DOHH2 (cell line): ENCODE data around the gene C1orf159.
"Not testable (repeated sequence)": the region's sequence is repeated elsewhere in the genome, so short reads cannot be mapped to it uniquely, and the experiment has no call there.

Experiments
- H3F3A ChIP-seq: fragments of 200-600 bp; sonication (generic), shearing (Covaris generic); 2 replicates; pipeline ENCODE4 v1.6.0; 2016; ENCODE audit warnings: antibody characterized with exemption, mild to moderate bottlenecking; ENCODE audit not compliant: control insufficient read depth, insufficient read depth
- H3K27ac ChIP-seq: fragments of 200-600 bp; sonication (generic); 2 replicates; pipeline ENCODE4 v1.5.1; 2014; ENCODE audit warnings: low read depth, mild to moderate bottlenecking, low read length, moderate library complexity
- H3K27me3 ChIP-seq: fragments of 200-600 bp; sonication (generic); 2 replicates; pipeline ENCODE4 v1.6.1; 2014; ENCODE audit warnings: mild to moderate bottlenecking, low read length, mixed read lengths; ENCODE audit not compliant: control insufficient read depth
- H3K36me3 ChIP-seq: fragments of 200-600 bp; sonication (generic); 2 replicates; pipeline ENCODE4 v1.6.1; 2014; ENCODE audit warnings: mild to moderate bottlenecking, low read length, moderate library complexity, mixed read lengths; ENCODE audit not compliant: control insufficient read depth
- H3K4me1 ChIP-seq: fragments of 200-600 bp; sonication (generic); 2 replicates; pipeline ENCODE4 v1.6.1; 2014; ENCODE audit warnings: mild to moderate bottlenecking, low read length, mixed read lengths; ENCODE audit not compliant: control insufficient read depth
- H3K4me2 ChIP-seq: fragments of 200-600 bp; sonication (generic); 2 replicates; pipeline ENCODE4 v1.6.0; 2014; ENCODE audit warnings: mild to moderate bottlenecking, low read length, moderate library complexity
- H3K4me3 ChIP-seq: fragments of 200-600 bp; sonication (generic); 2 replicates; pipeline ENCODE4 v1.5.1; 2014; ENCODE audit warnings: mild to moderate bottlenecking, low read length, mixed read lengths
- H3K79me2 ChIP-seq: fragments of 200-600 bp; sonication (generic); 2 replicates; pipeline ENCODE4 v1.6.1; 2014; ENCODE audit warnings: mild to moderate bottlenecking, low read length, mixed read lengths; ENCODE audit not compliant: control insufficient read depth
- H3K9me2 ChIP-seq: fragments of 200-600 bp; sonication (generic); replicated peaks from 2 replicates; pipeline ENCODE4 v1.6.1; 2014; ENCODE audit warnings: mild to moderate bottlenecking, low read length, mixed read lengths; ENCODE audit not compliant: control insufficient read depth
- H3K9me3 ChIP-seq: fragments of 200-600 bp; sonication (generic); 2 replicates; pipeline ENCODE4 v1.6.1; 2014; ENCODE audit warnings: antibody characterized with exemption, low read length, mixed read lengths; ENCODE audit not compliant: control insufficient read depth, insufficient read depth
- H4K20me1 ChIP-seq: fragments of 200-600 bp; sonication (generic); 2 replicates; pipeline ENCODE4 v1.6.0; 2014; ENCODE audit warnings: low read depth, mild to moderate bottlenecking, antibody characterized with exemption, low read length, moderate library complexity; ENCODE audit not compliant: control insufficient read depth, insufficient read depth
- EZH2phosphoT487 ChIP-seq: fragments of 200-600 bp; sonication (generic); IDR thresholded peaks from 2 replicates; pipeline ENCODE4 v1.6.1; 2017; ENCODE audit warnings: borderline replicate concordance, mild to moderate bottlenecking, antibody characterized with exemption, low read length, moderate library complexity, mixed read lengths
- TF ChIP-seq, protein P1 (sequence below): fragments of 200-600 bp; sonication (generic); IDR thresholded peaks from one replicate; pipeline ENCODE4 v1.5.1; 2014; ENCODE audit warnings: antibody characterized with exemption, mild to moderate bottlenecking, low read depth, low read length; ENCODE audit not compliant: poor library complexity, severe bottlenecking

Gene C1orf159

DNA sequence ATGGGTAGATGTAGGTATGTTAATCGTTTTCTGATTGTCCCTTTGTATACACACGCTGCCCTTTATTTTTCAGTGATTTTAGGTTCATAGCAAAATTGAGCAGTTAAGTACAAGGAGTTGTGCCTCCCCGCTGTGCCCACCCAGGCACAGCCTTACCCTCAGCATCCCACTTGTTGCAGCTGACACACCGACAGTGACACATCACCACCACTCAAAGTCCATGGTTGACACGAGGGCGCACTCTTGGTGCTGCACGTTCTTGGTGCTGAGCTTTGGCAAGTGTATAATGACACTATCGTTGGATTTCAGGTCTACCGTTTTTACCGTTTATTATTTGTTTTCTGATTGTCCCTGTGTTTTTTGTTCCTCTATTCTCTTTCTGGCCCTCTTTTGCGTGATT is 15.6 kb downstream of the C1orf159 start:
- Histone ChIP-seq H3K79me2 (no peaks in the 10 kb centered on the region), H3K4me2 (no peak overlapping the region), H3K27me3 (no peaks in the 10 kb centered on the region), H3K9me3 (peaks cover 11% of the 10 kb centered on the region), H3K4me3 (no peak overlapping the region), H3K27ac (no peak overlapping the region), H3K4me1 (peaks cover 12% of the 10 kb centered on the region), H3K36me3 (no peaks in the 10 kb centered on the region), H4K20me1 (no peaks in the 10 kb centered on the region), H3F3A (peaks cover 8% of the 10 kb centered on the region; the same call in 1 of the 2 replicates), H3K9me2 (no peaks in the 10 kb centered on the region)
- no peak for TF ChIP-seq EZH2phosphoT487
- TF ChIP-seq, protein P1, sequence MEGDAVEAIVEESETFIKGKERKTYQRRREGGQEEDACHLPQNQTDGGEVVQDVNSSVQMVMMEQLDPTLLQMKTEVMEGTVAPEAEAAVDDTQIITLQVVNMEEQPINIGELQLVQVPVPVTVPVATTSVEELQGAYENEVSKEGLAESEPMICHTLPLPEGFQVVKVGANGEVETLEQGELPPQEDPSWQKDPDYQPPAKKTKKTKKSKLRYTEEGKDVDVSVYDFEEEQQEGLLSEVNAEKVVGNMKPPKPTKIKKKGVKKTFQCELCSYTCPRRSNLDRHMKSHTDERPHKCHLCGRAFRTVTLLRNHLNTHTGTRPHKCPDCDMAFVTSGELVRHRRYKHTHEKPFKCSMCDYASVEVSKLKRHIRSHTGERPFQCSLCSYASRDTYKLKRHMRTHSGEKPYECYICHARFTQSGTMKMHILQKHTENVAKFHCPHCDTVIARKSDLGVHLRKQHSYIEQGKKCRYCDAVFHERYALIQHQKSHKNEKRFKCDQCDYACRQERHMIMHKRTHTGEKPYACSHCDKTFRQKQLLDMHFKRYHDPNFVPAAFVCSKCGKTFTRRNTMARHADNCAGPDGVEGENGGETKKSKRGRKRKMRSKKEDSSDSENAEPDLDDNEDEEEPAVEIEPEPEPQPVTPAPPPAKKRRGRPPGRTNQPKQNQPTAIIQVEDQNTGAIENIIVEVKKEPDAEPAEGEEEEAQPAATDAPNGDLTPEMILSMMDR: no peak

DNA sequence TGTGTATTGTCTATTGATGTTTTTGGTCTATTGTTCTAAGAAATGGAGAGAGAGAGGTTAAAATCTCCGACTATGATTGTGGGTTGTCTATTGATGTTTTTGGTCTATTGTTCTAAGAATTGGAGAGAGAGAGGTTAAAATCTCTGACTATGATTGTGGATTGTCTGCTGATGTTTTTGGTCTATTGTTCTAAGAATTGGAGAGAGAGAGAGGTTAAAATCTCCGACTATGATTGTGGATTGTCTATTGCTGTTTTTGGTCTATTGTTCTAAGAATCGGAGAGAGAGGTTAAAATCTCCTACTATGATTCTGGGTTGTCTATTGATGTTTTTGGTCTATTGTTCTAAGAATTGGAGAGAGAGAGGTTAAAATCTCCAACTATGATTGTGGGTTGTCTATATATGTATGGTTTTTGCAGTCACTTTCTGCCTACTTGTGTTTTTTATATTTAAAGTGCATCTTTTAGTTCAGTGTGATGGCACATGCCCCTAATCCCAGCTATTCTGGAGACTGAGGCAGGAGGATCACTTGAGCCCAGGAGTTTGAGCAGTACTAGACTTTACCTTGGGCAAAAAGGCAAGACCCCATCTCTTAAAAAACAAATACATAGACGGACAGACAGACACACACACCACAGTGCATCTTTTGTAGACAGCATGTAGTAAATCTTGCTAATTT is 16.2 kb downstream of the C1orf159 start:
- Histone ChIP-seq H3K9me2 (no peaks in the 10 kb centered on the region), H3K79me2 (no peaks in the 10 kb centered on the region), H3K9me3 (peaks cover 11% of the 10 kb centered on the region), H3K4me1 (peaks cover 12% of the 10 kb centered on the region), H3F3A (peaks cover 10% of the 10 kb centered on the region; the same call in 1 of the 2 replicates), H3K27ac (no peak overlapping the region), H3K4me2 (no peak overlapping the region), H3K4me3 (no peak overlapping the region), H3K27me3 (no peaks in the 10 kb centered on the region), H4K20me1 (no peaks in the 10 kb centered on the region), H3K36me3 (no peaks in the 10 kb centered on the region)
- TF ChIP-seq, protein P1: no peak
- no peak for TF ChIP-seq EZH2phosphoT487

DNA sequence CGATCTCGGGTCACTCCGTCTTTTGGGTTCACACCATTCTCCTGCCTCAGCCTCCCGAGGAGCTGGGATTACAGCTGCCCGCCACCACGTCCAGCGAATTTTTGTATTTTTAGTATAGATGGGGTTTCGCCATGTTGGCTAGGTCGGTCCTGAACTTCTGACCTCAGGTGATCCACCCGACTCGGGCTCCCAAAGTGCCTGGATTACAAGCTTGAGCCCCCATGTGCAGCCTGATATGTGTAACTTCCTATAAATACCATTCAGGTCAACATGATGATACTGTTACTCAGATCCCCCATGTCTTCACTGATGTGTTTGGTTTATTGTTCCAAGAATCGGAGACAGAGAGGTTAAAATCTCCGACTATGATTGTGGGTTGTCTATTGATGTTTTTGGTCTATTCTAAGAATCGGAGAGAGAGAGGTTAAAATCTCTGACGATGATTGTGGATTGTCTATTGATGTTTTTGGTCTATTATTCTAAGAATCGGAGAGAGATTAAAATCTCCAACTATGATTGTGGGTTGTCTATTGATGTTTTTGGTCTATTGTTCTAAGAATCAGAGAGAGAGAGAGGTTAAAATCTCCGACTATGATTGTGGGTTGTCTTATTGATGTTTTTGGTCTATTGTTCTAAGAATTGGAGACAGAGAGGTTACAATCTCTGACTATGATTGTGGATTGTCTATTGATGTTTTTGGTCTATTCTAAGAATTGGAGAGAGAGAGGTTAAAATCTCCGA is 17.0 kb downstream of the C1orf159 start:
- peaks cover 9% of the 10 kb centered on the region for H3K4me1 ChIP-seq
- no peaks in the 10 kb centered on the region for H3K27me3 ChIP-seq
- H4K20me1 ChIP-seq: no peaks in the 10 kb centered on the region
- no peaks in the 10 kb centered on the region for H3K79me2 ChIP-seq
- H3K4me3 ChIP-seq: no peak overlapping the region
- no peaks in the 10 kb centered on the region for H3K36me3 ChIP-seq
- no peak overlapping the region for H3K27ac ChIP-seq
- peaks cover 10% of the 10 kb centered on the region; the same call in 1 of the 2 replicates for H3F3A ChIP-seq
- TF ChIP-seq EZH2phosphoT487: no peak
- TF ChIP-seq, protein P1: no peak
- no peak overlapping the region for H3K4me2 ChIP-seq
- peaks cover 11% of the 10 kb centered on the region for H3K9me3 ChIP-seq
- H3K9me2 ChIP-seq: no peaks in the 10 kb centered on the region

DNA sequence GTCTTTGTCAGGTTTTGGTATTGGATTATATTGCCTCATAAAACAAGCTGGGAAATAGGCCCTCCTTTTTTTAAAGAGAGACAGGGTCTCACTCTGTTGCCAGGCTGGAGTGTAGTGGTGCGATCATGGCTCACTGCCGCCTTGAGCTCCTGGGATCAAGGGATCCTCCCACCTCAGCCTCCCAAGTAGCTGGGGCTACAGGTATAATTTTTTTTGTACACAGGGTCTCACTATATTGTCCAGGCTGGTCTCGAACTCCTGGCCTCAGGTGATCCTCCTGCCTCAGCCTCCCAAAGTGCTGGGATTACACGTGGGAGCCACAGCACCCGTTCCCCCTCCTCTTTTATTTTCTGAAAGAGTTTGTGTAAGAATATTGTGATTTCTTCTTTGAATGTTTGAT is 19.8 kb downstream of the C1orf159 start:
- peaks cover 11% of the 10 kb centered on the region for H3K9me3 ChIP-seq
- H3K4me2 ChIP-seq, H3K36me3 ChIP-seq, H3K4me3 ChIP-seq, H3F3A ChIP-seq, H4K20me1 ChIP-seq, H3K79me2 ChIP-seq, H3K9me2 ChIP-seq, H3K27ac ChIP-seq, H3K27me3 ChIP-seq: not testable (repeated sequence)
- H3K4me1 ChIP-seq: peaks cover 24% of the 10 kb centered on the region
